Measurements from ENCODE around the gene KDM1B. TPM values are rescaled to one million over a fixed set of nuclear protein-coding genes. Genes with fewer than 3 reads are reported as not detected.

KDM1B gene
- total and polyA plus RNA-seq, 2 of the 8 experiments (the other 6 are each of a cell fraction or from before 2014, with no cell fraction given): 3.7 to 7.5 TPM

- CTCF ChIA-PET (ENCODE audit: partially characterized antibody): interaction anchor here (0.6 kb wide), 1 partner anchor 15 kb away, joined by 3 read pairs; no protein-coding TSS in a partner anchor
- Histone ChIP-seq H4K8ac (ENCODE audit: extremely low read depth, insufficient read depth, low read length) (no peak overlapping the region), H4K5ac (ENCODE audit: insufficient read length, low read depth, low read length) (no peak overlapping the region), H3K79me1 (ENCODE audit: low read depth, low read length) (no peaks in the 10 kb centered on the region), H3K4ac (replicated peaks; ENCODE audit: insufficient read length, low read depth, low read length) (no peak overlapping the region), H3K14ac (ENCODE audit: insufficient read length) (no peak overlapping the region), H3K9me3 (ENCODE audit: insufficient read depth in 2 of 2, low read depth in 1 of 2, low read length in 1 of 2) (no peaks in the 10 kb centered on the region), H3K23me2 (ENCODE audit: low read depth, low read length) (no peaks in the 10 kb centered on the region), H3K4me2 (ENCODE audit: insufficient read depth in 1 of 2, low read depth in 2 of 2, low read length in 2 of 2) (no peak overlapping the region), H3K79me2 (ENCODE audit: control insufficient read depth in 1 of 2, insufficient read depth in 2 of 2, low read length in 2 of 2) (no peaks in the 10 kb centered on the region), H2AFZ (ENCODE audit: low read length) (no peak overlapping the region), H2BK120ac (replicated peaks; ENCODE audit: low read depth, low read length) (no peak overlapping the region), H3K4me1 (replicated peaks in 1 of 4; ENCODE audit: control insufficient read depth in 3 of 4, insufficient read depth in 4 of 4, low read length in 3 of 4) (peaks cover 0 to 2% (median 0%) of the 10 kb centered on the region in 4 experiments; a peak in 1 of 7 replicates), H3K27me3 (replicated peaks in 1 of 4; ENCODE audit: control insufficient read depth in 3 of 4, extremely low read depth in 1 of 4, insufficient read depth in 3 of 4, low read length in 3 of 4) (no peaks in the 10 kb centered on the region), H3K23ac (ENCODE audit: insufficient read length) (no peak overlapping the region), H2BK5ac (ENCODE audit: low read depth, low read length) (no peak overlapping the region), H3K18ac (ENCODE audit: extremely low read depth, low read length) (no peak overlapping the region), H2BK12ac (ENCODE audit: low read depth, low read length) (no peak overlapping the region), H4K20me1 (replicated peaks in 1 of 2; ENCODE audit: control insufficient read depth in 1 of 2, insufficient read depth in 2 of 2, low read length in 2 of 2) (no peaks in the 10 kb centered on the region), H2BK20ac (ENCODE audit: low read length) (no peak overlapping the region), H3K4me3 (ENCODE audit: extremely low read depth in 1 of 4, insufficient read depth in 2 of 4, low read depth in 3 of 4, low read length in 4 of 4) (no peak overlapping the region), H2BK15ac (ENCODE audit: low read length) (no peak overlapping the region), H3K56ac (replicated peaks; ENCODE audit: insufficient read length, low read depth, low read length) (no peak overlapping the region), H2AK5ac (ENCODE audit: low read depth, low read length) (no peak overlapping the region), H4K91ac (replicated peaks; ENCODE audit: insufficient read length, low read length) (no peak overlapping the region), H3K9ac (replicated peaks in 1 of 4; ENCODE audit: extremely low read depth in 1 of 4, low read depth in 3 of 4, low read length in 3 of 4) (no peak overlapping the region), H3K27ac (ENCODE audit: low read depth, low read length) (no peak overlapping the region), H3K36me3 (ENCODE audit: control insufficient read depth in 2 of 4, insufficient read depth in 4 of 4, low read length in 3 of 4) (no peaks in the 10 kb centered on the region; a peak in 1 of 8 replicates)
- 82% methylated on average over 2 of the region's 2 CpGs; no CpG with 5 or more reads in 1 of the 2 experiments for WGBS, 2 experiments (ENCODE audit: extremely low coverage in 1 of 2, insufficient coverage in 1 of 2, insufficient read length in 1 of 2, insufficient replicate concordance in 2 of 2, low coverage in 1 of 2, low lambda C conversion rate in 2 of 2, missing lambda C conversion rate in 1 of 2)
- DNase-seq (ENCODE audit: low read depth in 1 of 2, low spot score in 2 of 2) (no peak), FAIRE-seq (no peak)
- POLR2A ChIA-PET (ENCODE audit: partially characterized antibody): no interaction called here
- no peak for TF ChIP-seq HDAC2 (IDR thresholded peaks at IDR 0.05; ENCODE audit: borderline replicate concordance in 1 of 2, low read depth in 2 of 2, low read length in 2 of 2)
- no peak for TF ChIP-seq ATF2 (IDR thresholded peaks at IDR 0.05; ENCODE audit: low read length)
- TF ChIP-seq, protein P1, sequence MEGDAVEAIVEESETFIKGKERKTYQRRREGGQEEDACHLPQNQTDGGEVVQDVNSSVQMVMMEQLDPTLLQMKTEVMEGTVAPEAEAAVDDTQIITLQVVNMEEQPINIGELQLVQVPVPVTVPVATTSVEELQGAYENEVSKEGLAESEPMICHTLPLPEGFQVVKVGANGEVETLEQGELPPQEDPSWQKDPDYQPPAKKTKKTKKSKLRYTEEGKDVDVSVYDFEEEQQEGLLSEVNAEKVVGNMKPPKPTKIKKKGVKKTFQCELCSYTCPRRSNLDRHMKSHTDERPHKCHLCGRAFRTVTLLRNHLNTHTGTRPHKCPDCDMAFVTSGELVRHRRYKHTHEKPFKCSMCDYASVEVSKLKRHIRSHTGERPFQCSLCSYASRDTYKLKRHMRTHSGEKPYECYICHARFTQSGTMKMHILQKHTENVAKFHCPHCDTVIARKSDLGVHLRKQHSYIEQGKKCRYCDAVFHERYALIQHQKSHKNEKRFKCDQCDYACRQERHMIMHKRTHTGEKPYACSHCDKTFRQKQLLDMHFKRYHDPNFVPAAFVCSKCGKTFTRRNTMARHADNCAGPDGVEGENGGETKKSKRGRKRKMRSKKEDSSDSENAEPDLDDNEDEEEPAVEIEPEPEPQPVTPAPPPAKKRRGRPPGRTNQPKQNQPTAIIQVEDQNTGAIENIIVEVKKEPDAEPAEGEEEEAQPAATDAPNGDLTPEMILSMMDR (IDR thresholded peaks at IDR 0.05; ENCODE audit: control extremely low read depth in 1 of 3, insufficient read depth in 1 of 3, low read depth in 1 of 3, low read length in 3 of 3): no peak
- TF ChIP-seq CBX8 (IDR thresholded peaks at IDR 0.05; ENCODE audit: borderline replicate concordance, low read depth, low read length): no peak
- TF ChIP-seq EZH2 (IDR thresholded peaks at IDR 0.05; ENCODE audit: low read depth, low read length, severe bottlenecking): no peak
- no peak for TF ChIP-seq PHF8 (conservative IDR thresholded peaks at IDR 0.05; ENCODE audit: low read depth, low read length)
Measured at GRCh38 chr6:18207949-18208348, 52.7 kb downstream of the KDM1B start.
